ENCODE results near the gene SLC25A13.

Gene SLC25A13

DNA sequence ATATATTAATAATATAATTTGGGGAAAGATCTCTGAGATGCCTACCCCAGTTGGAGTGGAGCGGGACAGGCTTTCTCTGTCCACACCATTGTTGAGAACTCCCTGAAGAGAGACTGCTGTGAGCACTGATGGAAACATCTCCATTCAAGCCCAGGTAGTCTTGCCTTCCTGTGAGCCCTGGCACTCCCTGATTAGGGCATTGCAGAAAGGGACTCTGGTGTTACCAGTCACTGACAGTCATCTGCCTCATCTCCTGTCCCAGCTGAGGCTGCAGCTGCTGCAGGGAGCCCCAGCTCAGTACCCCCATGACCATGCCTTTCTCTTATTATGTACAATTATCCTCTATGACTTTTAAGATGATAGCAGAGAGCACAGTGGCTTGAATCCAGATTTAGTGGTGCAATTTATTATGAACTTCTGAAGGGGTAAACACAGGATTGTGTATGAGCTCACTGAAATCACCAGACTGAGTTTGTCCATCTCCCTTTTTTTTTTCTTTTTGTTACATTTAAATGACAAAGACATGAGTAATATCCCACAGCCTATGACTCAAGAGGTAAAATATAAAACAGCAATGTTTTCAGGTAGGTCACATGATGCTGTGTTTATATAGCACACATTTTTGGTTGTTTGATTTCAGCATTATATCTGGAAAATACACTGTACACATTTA is 236.9 kb downstream of the SLC25A13 start:
- no peak for DNase-seq

DNA sequence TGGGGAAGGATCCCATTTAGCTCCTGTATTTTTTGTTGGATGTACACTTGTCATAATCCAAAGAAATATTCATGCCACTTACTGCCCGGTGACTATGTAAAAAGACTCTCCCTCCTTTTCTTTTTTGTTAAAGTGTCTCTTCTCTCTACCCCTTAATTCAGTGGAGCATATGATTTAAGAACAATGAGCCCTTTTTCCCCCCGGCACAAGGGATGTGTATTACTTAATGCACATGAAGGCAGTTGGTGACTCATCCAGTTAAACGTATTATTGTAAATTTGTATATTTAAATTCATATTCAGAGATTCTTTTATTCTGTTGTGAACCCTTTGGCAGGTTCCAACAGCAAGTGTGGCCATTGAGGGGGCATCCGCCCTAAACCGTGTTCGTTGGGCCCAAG is 241.9 kb downstream of the SLC25A13 start:
- DNase-seq = no peak

DNA sequence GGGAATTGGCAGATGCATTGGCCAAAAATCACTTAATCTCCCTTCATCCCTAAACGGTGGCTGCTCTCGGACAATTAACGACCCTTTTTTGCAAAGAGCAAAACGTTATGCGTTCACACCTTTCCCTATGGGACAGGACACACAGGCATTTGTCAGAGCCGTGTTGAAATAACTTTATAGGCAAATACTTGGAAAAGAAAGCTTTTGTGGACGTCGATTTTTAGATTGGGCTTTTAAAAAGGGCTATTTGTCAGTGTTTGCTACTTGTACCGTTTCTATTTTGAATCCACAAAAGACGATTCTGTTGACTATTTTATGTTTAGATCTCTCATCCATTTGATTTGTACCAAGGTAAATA is 245.6 kb downstream of the SLC25A13 start:
- no peak for DNase-seq

DNA sequence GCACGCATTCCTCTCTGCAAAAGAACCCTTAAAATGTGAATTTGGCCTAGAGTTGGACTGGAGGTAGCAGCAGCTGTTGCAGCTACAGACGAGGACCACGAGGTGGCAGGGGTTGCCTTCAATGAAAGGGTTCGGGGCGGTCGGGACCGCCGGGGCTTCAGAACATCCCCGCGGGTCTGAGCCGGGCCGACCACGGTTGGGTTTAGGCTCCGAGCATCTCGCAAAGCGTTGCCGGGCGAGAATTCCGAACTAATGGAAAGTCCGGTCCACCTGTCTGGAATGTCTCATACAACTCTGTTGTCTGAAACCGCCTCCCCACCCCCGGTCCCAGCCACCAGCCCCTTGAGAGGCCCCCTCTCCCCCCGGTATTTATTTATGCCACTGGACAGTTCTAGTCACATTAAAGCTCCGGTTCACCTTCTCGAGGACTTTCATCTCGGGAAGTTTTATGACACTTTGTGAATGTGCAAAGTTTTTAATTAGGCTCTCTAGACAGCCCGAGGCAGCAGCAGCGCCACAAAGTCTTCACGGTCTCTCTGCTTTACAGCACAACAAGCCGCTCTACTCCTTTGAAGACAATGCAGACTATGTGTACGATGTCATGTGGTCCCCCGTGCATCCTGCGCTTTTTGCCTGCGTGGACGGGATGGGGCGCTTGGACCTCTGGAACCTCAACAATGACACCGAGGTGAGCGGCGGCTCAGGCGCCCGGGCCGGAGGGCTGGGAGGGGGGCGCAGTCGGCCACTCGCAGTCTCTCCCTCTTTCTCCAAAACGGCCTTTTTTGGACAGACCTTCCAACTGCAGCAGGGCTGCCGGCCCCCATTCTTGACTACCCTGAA is 246.2 kb downstream of the SLC25A13 start:
- peak; percentile 19 for DNase-seq

DNA sequence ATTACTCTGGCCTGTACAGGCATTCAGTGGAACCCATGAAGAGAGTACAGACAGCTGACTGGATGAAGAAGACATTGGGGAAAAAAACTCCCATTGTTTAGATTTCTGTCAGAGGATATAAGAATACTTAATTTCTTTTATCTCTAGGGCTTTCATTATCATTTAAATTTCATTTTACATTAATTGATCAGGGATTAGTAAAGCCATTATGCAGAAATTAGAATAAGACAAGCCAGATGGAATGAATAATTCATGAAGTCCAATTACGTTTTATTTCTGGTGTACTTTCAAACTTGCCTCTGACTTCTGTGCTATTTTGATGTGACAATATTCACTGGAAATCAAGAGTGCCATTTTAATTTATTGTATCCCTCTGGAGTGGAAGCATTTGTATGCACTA is 247.0 kb downstream of the SLC25A13 start:
- DNase-seq = no peak
